ENCODE results near the gene LHCGR. TPM values are rescaled to one million over a fixed set of nuclear protein-coding genes. Genes with fewer than 3 reads are reported as not detected.

The LHCGR gene
- total and polyA plus RNA-seq, 10 donors, result 0.03 TPM; not detected in 9

GRCh38 chr2:48756289-48756688 is 765 bp upstream of the LHCGR start:
- intact Hi-C loops (cut with DNase I; ENCODE audit: low total_unique reads), result no loop called here
- Histone ChIP-seq H3K27me3 (replicated peaks in 1 of 7) (peaks cover 0 to 36% (median 9%) of the 10 kb centered on the region in 7 donors), H3K27ac (no peak overlapping the region), H3K4me3 (no peak overlapping the region), H3K4me1 (no peaks in the 10 kb centered on the region), H3K9me3 (peaks cover 0 to 4% (median 0%) of the 10 kb centered on the region in 8 donors), H3K36me3 (no peaks in the 10 kb centered on the region)
- WGBS, 5 donors, result 35 to 61% (median 47%) methylated on average over 3 of the region's 3 CpGs
- no peak for TF ChIP-seq POLR2A (IDR thresholded peaks at IDR 0.05)
- TF ChIP-seq CTCF (IDR thresholded peaks at IDR 0.05 in 8 of 11, conservative IDR thresholded peaks at IDR 0.05 in 3 of 11), result no peak
- TF ChIP-seq POLR2AphosphoS5 (IDR thresholded peaks at IDR 0.05), result no peak
- DNase-seq, result no peak

- Histone ChIP-seq H3K36me3 (no peaks in the 10 kb centered on the region), H3K9me3 (peaks cover 0 to 4% (median 0%) of the 10 kb centered on the region in 8 donors), H3K27ac (no peak overlapping the region), H3K4me3 (peak overlapping the region in 1 of 8 donors; percentile 31), H3K4me1 (no peaks in the 10 kb centered on the region), H3K27me3 (replicated peaks in 1 of 7) (peaks cover 0 to 36% (median 9%) of the 10 kb centered on the region in 7 donors)
- no peak for DNase-seq
- intact Hi-C loops (cut with DNase I; ENCODE audit: low total_unique reads), result no loop called here
- TF ChIP-seq POLR2A (IDR thresholded peaks at IDR 0.05) (no peak), CTCF (IDR thresholded peaks at IDR 0.05 in 8 of 11, conservative IDR thresholded peaks at IDR 0.05 in 3 of 11) (no peak), POLR2AphosphoS5 (IDR thresholded peaks at IDR 0.05) (no peak)
- 84 to 95% (median 91%) methylated on average over 9 to 10 of the region's 10 CpGs for WGBS, 5 donors
Observed at GRCh38 chr2:48754874-48755273, 650 bp downstream of the LHCGR start.

GRCh38 chr2:48753228-48753627 is 2.3 kb downstream of the LHCGR start:
- 40 to 56% (median 50%) methylated on average over 1 of the region's 1 CpG for WGBS, 5 donors

More at GRCh38 chr2:48753228-48753627, 2.3 kb downstream of the LHCGR start:
- H3K36me3 ChIP-seq, result no peaks in the 10 kb centered on the region
- intact Hi-C loops (cut with DNase I; ENCODE audit: low total_unique reads), result no loop called here
- no peaks in the 10 kb centered on the region for H3K4me1 ChIP-seq
- no peaks in the 10 kb centered on the region for H3K9me3 ChIP-seq
- H3K27me3 ChIP-seq (replicated peaks in 1 of 7), result peaks cover 0 to 36% (median 9%) of the 10 kb centered on the region in 7 donors
- no peak overlapping the region for H3K4me3 ChIP-seq
- no peak for TF ChIP-seq CTCF (IDR thresholded peaks at IDR 0.05 in 8 of 11, conservative IDR thresholded peaks at IDR 0.05 in 3 of 11)
- no peak for TF ChIP-seq POLR2AphosphoS5 (IDR thresholded peaks at IDR 0.05)
- no peak for TF ChIP-seq POLR2A (IDR thresholded peaks at IDR 0.05)
- DNase-seq, result no peak
- no peak overlapping the region for H3K27ac ChIP-seq

Data from spleen (tissue), 11 donors.